Progenitor cell of endocrine pancreas (in vitro differentiated cells): Measurements from ENCODE around the gene ARHGEF1. TPM values are rescaled to one million over a fixed set of nuclear protein-coding genes. Genes with fewer than 3 reads are reported as not detected.

ENCODE experiments used
- DNase-seq: peaks from one replicate; pipeline ENCODE4 v3.0.0; 2021; ENCODE audit warnings: low spot score; ENCODE audit not compliant: unreplicated experiment
- H3K27ac Mint-ChIP-seq: 2 replicates; pipeline ENCODE4 v1.8.0; 2021; ENCODE audit warnings: mild to moderate bottlenecking, moderate library complexity, mixed read lengths
- H3K27me3 Mint-ChIP-seq: 2 replicates; pipeline ENCODE4 v1.8.0; 2021; ENCODE audit warnings: mixed read lengths
- H3K36me3 Mint-ChIP-seq: 2 replicates; pipeline ENCODE4 v1.8.0; 2022; ENCODE audit warnings: mixed read lengths; ENCODE audit not compliant: insufficient read depth
- H3K4me1 Mint-ChIP-seq: 2 replicates; pipeline ENCODE4 v1.8.0; 2021; ENCODE audit warnings: low read depth, mixed read lengths
- H3K4me3 Mint-ChIP-seq: 2 replicates; pipeline ENCODE4 v1.8.0; 2021; ENCODE audit warnings: low read depth, mild to moderate bottlenecking, moderate library complexity, mixed read lengths
- H3K9me3 Mint-ChIP-seq: 2 replicates; pipeline ENCODE4 v1.8.0; 2021; ENCODE audit warnings: low read depth, mixed read lengths
- total RNA-seq: library from RNA; stranded (reverse); gene quantifications from 2 replicates; pipeline ENCODE4 v1.2.1, GENCODE V29; 2021
- TF ChIP-seq, protein P1 (sequence below): fragments of 200-600 bp; sonication (generic); IDR thresholded peaks from one replicate; pipeline ENCODE4 v1.5.0; 2021; ENCODE audit warnings: antibody characterized with exemption, mild to moderate bottlenecking; ENCODE audit not compliant: unreplicated experiment

ARHGEF1 gene
- total RNA-seq, 1 donor from 2014 or later = 112 TPM

DNA sequence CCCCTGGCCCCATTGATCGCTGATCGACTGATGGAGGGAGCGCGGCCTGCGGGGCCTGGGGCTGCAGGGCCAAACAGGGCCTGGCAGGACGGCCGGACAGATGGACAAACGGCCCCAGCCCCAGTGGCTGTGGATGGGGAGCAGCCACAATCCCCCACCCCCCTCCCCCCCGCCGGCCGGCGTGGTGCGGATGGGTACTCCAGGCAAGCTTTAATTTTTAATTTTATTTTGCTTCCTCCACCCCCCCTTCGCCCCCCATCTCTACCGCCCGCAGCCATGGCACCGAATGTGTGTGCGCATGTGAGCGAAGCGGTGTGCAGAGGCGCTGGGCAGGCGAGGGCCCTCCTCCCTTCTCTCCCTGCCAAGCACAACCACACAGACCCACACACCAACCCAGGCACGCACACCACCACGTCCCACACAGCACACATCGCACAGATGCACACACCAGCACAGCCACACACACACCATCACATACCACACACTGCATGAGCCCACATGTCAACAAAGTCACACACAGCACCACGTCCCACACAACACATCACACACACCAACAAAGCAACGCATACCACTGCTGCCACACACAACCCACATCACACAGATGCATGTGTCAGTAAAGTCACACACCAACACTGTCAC is 32.9 kb downstream of the ARHGEF1 start:
- H3K27ac Mint-ChIP-seq = no peak overlapping the region
- DNase-seq = no peak
- peaks cover 1% of the 10 kb centered on the region for H3K4me1 Mint-ChIP-seq
- peaks cover 2% of the 10 kb centered on the region for H3K36me3 Mint-ChIP-seq
- H3K27me3 Mint-ChIP-seq = peaks cover 34% of the 10 kb centered on the region
- no peak overlapping the region for H3K4me3 Mint-ChIP-seq
- TF ChIP-seq, protein P1, sequence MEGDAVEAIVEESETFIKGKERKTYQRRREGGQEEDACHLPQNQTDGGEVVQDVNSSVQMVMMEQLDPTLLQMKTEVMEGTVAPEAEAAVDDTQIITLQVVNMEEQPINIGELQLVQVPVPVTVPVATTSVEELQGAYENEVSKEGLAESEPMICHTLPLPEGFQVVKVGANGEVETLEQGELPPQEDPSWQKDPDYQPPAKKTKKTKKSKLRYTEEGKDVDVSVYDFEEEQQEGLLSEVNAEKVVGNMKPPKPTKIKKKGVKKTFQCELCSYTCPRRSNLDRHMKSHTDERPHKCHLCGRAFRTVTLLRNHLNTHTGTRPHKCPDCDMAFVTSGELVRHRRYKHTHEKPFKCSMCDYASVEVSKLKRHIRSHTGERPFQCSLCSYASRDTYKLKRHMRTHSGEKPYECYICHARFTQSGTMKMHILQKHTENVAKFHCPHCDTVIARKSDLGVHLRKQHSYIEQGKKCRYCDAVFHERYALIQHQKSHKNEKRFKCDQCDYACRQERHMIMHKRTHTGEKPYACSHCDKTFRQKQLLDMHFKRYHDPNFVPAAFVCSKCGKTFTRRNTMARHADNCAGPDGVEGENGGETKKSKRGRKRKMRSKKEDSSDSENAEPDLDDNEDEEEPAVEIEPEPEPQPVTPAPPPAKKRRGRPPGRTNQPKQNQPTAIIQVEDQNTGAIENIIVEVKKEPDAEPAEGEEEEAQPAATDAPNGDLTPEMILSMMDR = no peak
- H3K9me3 Mint-ChIP-seq = no peaks in the 10 kb centered on the region

DNA sequence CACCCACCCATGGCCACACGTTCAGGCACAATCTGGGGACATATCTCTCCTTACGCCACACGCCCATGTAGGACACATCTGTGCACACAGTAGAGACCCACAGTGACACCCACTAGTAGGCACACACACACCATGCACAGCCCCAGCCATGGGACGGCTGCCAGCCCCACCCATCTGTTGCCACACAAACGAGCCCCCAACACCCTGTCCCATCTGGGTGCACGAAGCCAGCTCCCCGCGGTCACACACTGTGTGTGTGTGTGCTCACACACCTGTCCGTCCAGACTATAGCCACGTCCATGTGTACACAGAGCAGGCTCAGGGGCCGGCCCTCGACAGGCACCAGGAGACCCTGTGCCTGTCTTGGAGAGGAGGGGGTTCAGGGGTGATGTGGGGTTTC is 34.7 kb downstream of the ARHGEF1 start:
- Mint-ChIP-seq H3K27me3 (peaks cover 28% of the 10 kb centered on the region), H3K9me3 (no peaks in the 10 kb centered on the region), H3K27ac (no peak overlapping the region), H3K4me1 (no peaks in the 10 kb centered on the region), H3K4me3 (no peak overlapping the region), H3K36me3 (no peaks in the 10 kb centered on the region)
- TF ChIP-seq, protein P1 = no peak
- no peak for DNase-seq

DNA sequence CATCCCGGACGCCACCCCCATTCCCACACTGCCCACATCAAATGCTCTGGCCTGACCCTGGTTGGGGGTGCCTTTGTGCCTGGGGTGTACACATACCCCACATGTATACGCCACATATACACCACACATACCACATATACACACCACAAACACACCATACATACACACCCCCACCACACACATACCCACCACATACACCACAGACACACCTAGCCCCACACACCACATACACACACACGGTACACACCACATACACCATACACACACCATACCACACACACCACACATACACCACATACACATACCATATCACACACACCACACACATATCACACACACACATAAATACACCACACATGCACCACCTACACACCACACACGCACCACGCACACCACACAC is 35.1 kb downstream of the ARHGEF1 start:
- Mint-ChIP-seq H3K9me3 (no peaks in the 10 kb centered on the region), H3K27ac (no peak overlapping the region)
- TF ChIP-seq, protein P1 = no peak

DNA sequence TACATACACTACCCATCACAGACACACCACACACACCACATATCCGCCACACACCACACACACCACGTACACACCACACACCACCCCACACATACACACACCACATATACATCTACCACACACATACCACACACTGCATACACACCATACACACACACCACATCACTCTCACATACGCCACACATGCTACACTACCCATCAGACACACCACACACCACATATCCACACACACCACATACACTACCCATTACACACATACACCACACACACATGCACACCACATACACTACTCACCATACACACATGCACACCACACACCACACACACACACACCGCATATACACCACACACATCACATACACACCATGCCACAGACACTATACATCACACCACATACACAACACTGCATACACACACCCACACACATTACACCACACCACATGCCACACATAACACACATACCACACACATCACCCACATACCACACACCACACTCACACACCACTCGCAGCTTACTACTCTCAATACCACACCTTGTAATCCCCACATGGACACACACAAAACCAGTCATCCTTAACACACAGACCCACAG is 35.8 kb downstream of the ARHGEF1 start:
- no peaks in the 10 kb centered on the region for H3K4me1 Mint-ChIP-seq
- H3K36me3 Mint-ChIP-seq = no peaks in the 10 kb centered on the region
- peaks cover 25% of the 10 kb centered on the region for H3K27me3 Mint-ChIP-seq
- no peak overlapping the region for H3K4me3 Mint-ChIP-seq
- H3K9me3 Mint-ChIP-seq = no peaks in the 10 kb centered on the region
- no peak overlapping the region for H3K27ac Mint-ChIP-seq
- DNase-seq = no peak
- TF ChIP-seq, protein P1 = no peak

More for the DNA sequence above, 35.1 kb downstream of the ARHGEF1 start:
- Mint-ChIP-seq H3K36me3 (no peaks in the 10 kb centered on the region), H3K4me1 (no peaks in the 10 kb centered on the region), H3K4me3 (no peak overlapping the region), H3K27me3 (peaks cover 27% of the 10 kb centered on the region)
- no peak for DNase-seq

DNA sequence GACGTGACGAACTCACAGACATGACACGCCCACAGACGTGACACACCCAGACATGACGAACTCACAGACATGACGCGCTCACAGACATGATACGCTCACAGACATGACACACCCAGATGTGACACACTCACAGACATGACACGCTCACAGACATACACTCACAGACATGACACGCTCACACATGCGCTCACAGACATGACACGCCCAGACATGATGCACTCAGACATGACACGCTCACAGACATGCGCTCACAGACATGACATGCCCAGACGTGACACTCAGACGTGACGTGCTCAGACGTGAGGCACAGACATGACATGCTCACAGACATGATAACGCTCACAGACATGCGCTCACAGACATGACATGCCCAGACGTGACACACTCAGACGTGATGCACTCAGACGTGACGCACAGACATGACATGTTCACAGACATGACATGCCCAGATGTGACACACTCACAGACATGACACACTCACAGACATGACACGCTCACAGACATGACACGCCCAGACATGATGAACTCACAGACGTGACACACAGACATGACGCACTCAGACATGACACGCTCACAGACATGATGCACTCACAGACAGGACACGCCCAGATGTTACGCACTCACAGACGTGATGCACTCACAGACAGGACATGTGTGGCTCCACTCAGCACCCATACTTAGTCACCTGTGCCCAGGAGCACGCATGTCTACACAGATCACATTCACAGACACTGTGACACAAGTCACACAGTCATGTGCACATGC is 37.1 kb downstream of the ARHGEF1 start:
- no peak overlapping the region for H3K27ac Mint-ChIP-seq
- H3K27me3 Mint-ChIP-seq = peaks cover 18% of the 10 kb centered on the region
- H3K9me3 Mint-ChIP-seq = no peaks in the 10 kb centered on the region
- H3K4me1 Mint-ChIP-seq = no peaks in the 10 kb centered on the region
- TF ChIP-seq, protein P1 = no peak
- H3K36me3 Mint-ChIP-seq = no peaks in the 10 kb centered on the region
- H3K4me3 Mint-ChIP-seq = no peak overlapping the region
- DNase-seq = no peak
